Thyroid gland (tissue), 4 donors: ENCODE measurements around the gene BCL2L2.

ENCODE experiments used
- CTCF ChIP-seq, 6 experiments: fragments of 200-600 bp in 3 of 6; fragments of 450-650 bp in 3 of 6; sonication (generic) in 3 of 6; IDR thresholded peaks; one replicate each; pipeline ENCODE4 v1.5.1; 2016 to 2019; ENCODE audit warnings: antibody characterized with exemption in 6 of 6, mild to moderate bottlenecking in 2 of 6, inconsistent platforms in 1 of 6, moderate library complexity in 1 of 6
- POLR2A ChIP-seq, 2 donors: fragments of 450-650 bp; IDR thresholded peaks; one replicate each; pipeline ENCODE4 v1.6.1; 2017; ENCODE audit warnings: antibody characterized with exemption in 2 of 2, mild to moderate bottlenecking in 2 of 2, moderate library complexity in 1 of 2

DNA sequence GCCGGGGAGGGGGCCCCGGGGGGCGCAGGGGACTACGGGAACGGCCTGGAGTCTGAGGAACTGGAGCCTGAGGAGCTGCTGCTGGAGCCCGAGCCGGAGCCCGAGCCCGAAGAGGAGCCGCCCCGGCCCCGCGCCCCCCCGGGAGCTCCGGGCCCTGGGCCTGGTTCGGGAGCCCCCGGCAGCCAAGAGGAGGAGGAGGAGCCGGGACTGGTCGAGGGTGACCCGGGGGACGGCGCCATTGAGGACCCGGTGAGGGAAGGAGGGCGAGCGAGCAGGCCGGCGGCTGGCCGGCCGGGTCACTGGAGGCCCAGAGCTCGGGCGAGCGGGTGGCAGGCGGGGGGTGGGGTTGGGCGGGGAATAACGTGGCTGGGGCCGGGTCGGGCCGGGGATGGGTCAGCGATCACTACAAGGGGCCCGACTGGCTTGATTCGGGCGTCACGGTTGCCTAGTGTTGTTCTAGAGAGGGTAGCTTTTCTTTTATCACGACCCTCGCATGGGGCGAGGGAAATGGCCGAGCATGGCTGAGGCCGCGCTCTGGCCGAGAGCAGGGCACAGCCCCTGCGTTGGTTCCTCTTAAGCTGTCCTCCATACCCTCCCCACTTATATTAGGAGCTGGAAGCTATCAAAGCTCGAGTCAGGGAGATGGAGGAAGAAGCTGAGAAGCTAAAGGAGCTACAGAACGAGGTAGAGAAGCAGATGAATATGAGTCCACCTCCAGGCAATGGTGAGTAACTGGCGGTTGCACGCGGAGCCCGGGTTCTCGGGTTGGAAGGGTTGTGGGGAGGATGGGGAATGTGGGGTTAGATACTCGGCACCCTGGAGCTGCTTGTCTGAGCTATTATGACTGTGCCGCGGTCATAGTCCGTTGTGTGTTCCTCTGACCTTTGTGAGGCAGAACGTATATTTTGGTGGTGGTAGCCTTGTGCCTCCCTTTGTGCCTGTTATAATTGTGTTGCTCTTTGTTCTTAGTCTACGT lies 15.2 kb downstream of the BCL2L2 start:
- TF ChIP-seq CTCF (IDR thresholded peaks at IDR 0.05): no peak
- TF ChIP-seq POLR2A (IDR thresholded peaks at IDR 0.05): no peak
